ENCODE data around the gene LDAF1.

DNA sequence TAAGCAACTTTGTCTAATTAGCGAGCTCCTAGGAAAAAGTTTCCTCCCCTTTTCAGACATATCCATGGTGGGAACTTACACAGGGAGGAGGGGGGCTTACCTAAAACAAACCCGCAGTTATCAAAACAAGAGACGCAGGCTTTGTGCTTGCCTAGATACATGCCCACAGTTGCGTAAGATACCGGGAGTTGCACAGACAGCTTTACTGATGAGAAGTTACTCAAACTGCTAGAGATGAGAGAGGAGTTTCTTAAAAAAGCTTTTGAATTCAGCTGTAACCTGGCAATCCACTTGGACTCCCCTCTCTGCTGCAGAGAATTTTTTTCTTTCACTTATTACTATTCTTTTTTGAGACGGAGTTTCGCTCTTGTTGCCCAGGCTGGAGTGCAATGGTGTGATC is 59.7 kb downstream of the LDAF1 start:
- TF ChIP-seq, protein P1, sequence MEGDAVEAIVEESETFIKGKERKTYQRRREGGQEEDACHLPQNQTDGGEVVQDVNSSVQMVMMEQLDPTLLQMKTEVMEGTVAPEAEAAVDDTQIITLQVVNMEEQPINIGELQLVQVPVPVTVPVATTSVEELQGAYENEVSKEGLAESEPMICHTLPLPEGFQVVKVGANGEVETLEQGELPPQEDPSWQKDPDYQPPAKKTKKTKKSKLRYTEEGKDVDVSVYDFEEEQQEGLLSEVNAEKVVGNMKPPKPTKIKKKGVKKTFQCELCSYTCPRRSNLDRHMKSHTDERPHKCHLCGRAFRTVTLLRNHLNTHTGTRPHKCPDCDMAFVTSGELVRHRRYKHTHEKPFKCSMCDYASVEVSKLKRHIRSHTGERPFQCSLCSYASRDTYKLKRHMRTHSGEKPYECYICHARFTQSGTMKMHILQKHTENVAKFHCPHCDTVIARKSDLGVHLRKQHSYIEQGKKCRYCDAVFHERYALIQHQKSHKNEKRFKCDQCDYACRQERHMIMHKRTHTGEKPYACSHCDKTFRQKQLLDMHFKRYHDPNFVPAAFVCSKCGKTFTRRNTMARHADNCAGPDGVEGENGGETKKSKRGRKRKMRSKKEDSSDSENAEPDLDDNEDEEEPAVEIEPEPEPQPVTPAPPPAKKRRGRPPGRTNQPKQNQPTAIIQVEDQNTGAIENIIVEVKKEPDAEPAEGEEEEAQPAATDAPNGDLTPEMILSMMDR (IDR thresholded peaks at IDR 0.05): no peak
- no peak for TF ChIP-seq POLR2A (IDR thresholded peaks at IDR 0.05)
- TF ChIP-seq EP300 (IDR thresholded peaks at IDR 0.05): no peak
